Superior temporal gyrus (tissue), 1 donor: Measurements from ENCODE around the gene LUZP2.

Source experiments
- DNase-seq: peaks from one replicate; pipeline ENCODE4 v3.0.0-alpha.2; 2016; ENCODE audit errors: extremely low spot score

Gene LUZP2

DNA sequence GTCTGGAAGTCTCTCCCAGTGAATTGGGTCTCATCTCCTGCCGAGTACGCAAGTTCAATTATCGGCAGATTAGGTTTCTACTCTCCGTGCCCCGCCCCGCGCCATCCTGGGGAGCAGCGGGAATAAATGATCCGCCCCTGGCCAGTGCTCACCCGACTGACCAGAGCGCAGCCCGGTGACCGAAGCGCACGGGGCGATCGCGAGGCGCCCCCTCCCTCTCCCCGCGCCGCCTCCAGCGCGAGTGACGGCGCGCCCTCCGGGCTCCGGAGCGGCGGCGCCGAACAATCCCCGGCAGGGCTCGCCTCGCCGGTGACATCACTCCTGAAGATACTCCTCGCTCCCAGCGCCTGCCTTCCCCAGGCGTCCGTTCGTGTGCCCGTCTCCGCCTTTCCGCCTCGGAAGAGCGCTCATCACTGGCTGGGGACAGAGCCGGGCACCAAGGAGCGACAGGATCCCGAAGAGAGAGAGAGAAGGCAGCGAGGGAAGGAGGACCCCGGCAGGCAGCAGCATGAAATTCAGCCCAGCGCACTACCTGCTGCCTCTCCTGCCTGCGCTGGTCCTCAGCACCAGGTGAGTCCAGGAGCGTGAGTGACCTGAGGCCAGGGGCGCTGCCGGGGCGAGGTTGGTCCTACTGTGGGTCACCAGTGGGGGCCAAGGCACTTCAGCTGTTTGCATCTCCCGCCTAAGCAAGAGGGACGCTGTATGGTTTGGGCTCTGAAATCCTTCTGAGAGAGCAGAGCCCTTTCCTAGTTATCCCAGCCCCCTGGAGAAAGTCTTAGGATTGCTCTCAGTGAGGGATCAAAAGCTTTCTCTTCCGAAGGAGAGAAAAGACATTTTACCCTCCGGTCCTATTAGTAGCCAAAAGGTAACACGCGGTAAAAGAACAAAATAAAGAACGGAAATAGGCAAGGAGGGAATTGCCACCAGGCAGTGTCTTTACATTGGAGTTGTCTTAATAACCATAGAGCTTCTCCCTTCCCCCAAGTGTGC lies at the start of gene LUZP2:
TSS of gene LUZP2 (plus strand) at position 318 of the 990 bp plus-strand sequence.
- no peak for DNase-seq

GRCh38 chr11:24453129-24453718 lies 43.6 kb upstream of the LUZP2 start:
- DNase-seq = no peak

DNA sequence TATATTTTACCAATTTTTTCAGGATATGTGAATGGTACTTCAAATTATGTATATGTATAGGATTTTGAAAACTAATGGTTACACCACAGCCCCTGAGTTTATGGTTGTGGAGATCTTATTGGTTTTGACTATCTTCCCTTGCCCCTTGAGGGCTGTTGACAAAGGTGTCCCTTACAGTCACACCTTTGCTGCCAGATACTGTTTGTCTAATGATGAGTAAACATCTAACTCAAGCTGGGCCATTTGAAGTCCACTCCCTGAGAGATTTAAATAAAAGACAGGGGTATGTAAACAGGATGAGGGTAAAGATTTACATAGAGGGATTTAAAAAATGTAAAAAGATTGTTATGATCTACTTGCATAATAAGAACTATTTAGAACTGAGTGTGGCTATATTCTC lies 38.9 kb upstream of the LUZP2 start:
- DNase-seq = no peak

- DNase-seq = no peak
Measured at GRCh38 chr11:24470431-24470830, 26.4 kb upstream of the LUZP2 start.

- DNase-seq = no peak
Measured at GRCh38 chr11:24471084-24471483, 25.8 kb upstream of the LUZP2 start.

DNA sequence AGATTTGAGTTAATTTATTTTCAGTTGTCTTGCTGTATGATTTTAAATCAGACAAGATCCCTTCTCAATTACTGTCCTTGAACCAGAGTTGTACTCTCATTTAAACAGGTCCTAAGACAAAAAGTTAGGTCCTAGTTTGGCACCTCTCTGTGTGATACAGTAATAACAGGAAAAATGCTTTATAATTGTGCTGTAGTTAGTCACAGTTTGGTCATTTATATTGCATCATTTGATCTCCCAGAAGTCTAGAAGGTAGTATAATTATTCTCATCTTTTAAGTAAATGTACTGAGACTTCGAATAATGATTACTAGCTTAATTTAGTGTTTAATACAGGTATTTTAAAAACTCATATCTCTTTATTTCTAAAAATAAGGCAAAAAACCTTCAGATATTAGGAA lies 18.1 kb upstream of the LUZP2 start:
- DNase-seq = no peak

- DNase-seq = no peak
Measured at GRCh38 chr11:24489477-24489876, 7.4 kb upstream of the LUZP2 start.

GRCh38 chr11:24496386-24496735 lies 492 bp upstream of the LUZP2 start:
- no peak for DNase-seq

DNA sequence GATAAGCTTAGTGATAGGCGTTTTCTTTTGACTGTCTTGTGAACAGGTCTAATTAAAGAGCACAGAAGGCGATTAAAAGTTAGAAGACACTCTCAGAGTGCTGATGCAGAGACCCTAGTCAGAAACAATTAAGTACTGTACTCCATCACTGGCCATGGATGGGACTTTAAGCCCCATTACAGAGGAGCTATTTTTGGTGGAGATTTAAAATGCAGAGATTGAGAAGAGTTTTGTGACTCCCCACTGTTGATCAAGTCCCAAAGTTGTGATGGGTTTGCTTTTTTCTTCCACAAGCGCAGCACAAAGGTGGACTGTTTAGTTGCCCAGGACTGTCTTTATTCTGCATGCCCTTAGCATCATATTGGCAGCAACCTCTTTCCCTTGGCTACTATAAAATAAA lies 978 bp downstream of the LUZP2 start:
- DNase-seq = no peak

GRCh38 chr11:24502425-24502824 lies 5.6 kb downstream of the LUZP2 start:
- DNase-seq = no peak

- no peak for DNase-seq
Measured at GRCh38 chr11:24509114-24509513, 12.3 kb downstream of the LUZP2 start.

DNA sequence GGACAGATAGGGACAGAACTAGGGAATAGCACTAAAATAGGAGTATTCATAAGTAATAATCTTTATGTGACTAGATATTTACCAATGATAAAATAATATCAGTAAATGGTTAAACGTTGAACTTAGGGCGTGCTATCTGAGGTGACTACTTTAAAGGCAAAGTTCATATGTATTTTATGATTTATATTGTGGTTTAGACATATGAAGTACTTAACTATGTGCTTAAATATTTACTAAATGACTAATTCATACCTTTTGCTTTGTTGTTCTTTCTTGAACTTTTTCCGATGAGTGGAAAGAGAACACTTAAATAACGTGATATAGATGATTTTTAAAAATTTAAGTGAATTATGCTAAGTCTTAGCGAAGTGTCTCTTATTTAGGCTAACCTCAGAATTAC lies 14.7 kb downstream of the LUZP2 start:
- no peak for DNase-seq

GRCh38 chr11:24513479-24514218 lies 16.8 kb downstream of the LUZP2 start:
- DNase-seq = no peak

DNA sequence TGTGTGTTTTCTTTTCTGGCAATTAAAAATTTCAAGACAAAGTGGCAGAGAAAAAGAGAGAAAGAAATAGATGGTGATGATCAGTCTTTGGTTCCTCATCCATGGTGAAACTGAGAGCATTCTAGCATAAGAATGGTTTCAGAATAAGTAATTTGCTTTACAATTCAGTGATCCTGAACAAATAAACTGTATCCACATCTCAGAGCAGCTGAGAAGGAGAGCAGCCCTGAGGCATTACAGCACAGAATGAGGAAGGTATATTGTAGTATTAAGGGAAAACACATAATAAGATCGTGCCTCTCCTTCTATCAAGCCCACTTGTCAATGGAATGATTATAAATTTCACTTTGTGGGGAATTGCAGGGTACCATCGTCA lies 17.4 kb downstream of the LUZP2 start:
- no peak for DNase-seq

DNA sequence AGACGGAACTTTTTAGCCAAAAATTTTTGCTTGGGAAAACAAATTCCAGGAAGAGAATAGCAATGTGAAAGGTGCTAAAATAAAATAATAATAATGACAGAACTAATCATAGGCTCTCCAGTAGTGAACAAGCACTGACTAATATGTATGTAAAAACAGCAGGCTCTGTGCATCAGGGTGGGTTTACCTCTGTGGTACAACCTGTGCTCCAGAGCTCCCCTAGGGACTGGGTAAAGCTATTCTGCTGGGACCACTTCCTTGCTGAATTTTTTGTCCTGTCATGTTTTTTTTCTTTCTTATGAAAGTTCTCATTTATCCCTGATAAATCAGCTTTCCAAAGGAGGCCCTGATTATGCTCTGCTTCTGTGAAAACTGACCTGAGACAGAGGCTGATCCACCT lies 18.8 kb downstream of the LUZP2 start:
- DNase-seq = no peak

GRCh38 chr11:24516638-24517037 lies 19.8 kb downstream of the LUZP2 start:
- no peak for DNase-seq

DNA sequence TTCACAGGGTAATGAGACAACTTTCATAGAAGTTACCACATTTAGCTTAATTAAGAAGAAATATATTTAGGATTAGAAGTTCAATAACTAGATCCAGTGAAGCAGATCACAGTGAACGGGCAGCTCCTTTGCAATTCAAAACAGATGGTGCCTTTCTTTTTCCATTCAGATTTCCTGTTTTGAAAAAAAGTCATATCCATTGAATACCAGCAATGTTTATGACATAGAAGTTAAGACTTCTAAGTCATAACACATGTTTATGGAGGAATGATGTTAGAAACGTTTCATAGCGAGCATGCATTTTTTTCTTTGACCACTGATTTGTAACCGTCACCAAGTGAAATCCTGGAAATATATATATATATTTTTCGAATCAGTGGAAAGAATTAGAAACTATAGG lies 24.7 kb downstream of the LUZP2 start:
- no peak for DNase-seq

DNA sequence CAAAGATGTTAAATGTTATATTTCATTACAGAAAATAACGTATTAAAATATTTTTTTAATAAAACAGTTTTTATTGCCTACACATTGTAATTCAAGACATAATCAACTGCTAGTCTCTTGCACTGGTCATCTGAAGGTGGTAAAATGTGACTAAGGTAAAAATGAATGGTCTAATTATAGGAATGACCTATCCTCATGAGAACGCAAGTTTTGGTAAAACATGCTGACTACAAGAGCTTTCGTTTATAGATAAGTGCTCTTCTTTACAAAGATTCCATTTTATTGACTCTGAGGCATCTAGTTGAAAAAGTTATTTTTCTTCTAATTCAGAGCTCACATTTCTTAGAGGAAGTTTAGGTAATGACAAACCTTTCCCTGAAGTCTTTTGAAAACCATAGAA lies 27.3 kb downstream of the LUZP2 start:
- no peak for DNase-seq

DNA sequence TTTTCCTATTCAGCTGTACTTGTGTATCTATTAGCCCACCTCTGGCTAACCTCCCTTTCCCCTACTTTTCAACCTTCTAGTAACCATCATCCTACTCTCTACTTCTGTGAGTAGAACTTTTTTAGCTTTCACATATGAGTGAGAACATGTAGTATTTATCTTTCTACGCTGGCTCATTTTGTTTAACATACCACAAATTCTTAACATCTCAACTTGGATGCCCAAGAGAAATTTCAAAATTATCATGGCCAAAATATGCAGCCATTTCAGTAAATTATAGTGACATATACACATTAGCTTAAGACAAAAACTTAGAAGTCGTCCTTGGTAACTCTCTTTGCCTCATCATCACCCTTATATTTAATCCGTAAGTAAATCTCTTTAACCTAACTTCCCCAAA lies 34.7 kb downstream of the LUZP2 start:
- no peak for DNase-seq

GRCh38 chr11:24543771-24544170 lies 46.9 kb downstream of the LUZP2 start:
- no peak for DNase-seq

- DNase-seq = no peak
Measured at GRCh38 chr11:24556693-24557092, 59.8 kb downstream of the LUZP2 start.

DNA sequence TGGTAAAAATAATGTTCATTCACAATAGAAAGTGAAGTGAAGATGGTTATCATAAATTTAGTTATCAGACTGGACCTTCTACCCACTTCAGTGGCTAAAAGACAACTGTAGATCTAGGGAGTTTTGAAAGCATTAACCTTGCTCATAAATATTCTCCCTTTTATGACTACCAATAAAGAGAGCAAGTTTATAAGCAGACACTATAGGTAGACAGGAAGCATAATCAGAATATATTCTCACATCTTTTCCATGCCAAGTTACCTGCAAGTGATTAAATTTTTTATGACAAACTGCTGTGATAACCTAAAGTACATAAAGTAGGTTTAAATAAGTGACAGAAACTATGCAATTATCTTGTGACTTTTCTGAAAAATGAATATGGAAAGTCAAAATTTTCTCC lies 62.5 kb downstream of the LUZP2 start:
- no peak for DNase-seq

DNA sequence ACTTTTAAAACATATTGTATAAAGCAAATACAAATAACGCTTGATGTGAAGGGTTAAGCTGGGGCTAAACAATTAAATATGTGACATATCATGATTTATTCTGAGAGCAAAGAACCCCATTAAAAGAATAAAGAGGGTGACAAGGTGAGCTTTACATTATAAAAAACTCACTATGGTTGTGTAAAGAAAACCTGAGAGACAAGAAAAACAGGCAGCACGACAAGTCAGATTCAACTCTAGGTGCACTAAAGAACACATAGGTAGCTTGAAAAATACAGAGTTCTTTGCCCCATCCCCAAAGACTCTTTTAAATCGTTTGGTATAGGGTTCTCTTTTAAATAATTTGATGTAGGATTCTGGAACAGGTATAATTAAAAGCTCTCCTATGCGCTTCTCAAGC lies 63.5 kb downstream of the LUZP2 start:
- no peak for DNase-seq
